IPS DF 6.9 (cell line): ENCODE data around the gene TMEM86B.
"Not testable (repeated sequence)": the region's sequence is repeated elsewhere in the genome, so short reads cannot be mapped to it uniquely, and the experiment has no call there.

Experiments
- DNase-seq: peaks from one replicate; pipeline ENCODE4 v3.0.0-alpha.2; 2013; ENCODE audit warnings: low read depth, low spot score
- H3K27ac ChIP-seq: one replicate; pipeline ENCODE4 v1.5.1; 2013; ENCODE audit warnings: low read length, control low read depth
- H3K27me3 ChIP-seq: 2 replicates; pipeline ENCODE4 v1.6.1; 2013; ENCODE audit warnings: mild to moderate bottlenecking, low read length; ENCODE audit not compliant: control insufficient read depth, insufficient read depth
- H3K36me3 ChIP-seq: 2 replicates; pipeline ENCODE4 v1.6.1; 2013; ENCODE audit warnings: low read length; ENCODE audit not compliant: control insufficient read depth, insufficient read depth
- H3K4me1 ChIP-seq: 2 replicates; pipeline ENCODE4 v1.6.1; 2013; ENCODE audit warnings: low read length; ENCODE audit not compliant: control insufficient read depth, insufficient read depth
- H3K4me3 ChIP-seq: 2 replicates; pipeline ENCODE4 v1.5.1; 2013; ENCODE audit warnings: mild to moderate bottlenecking, low read length
- H3K9me3 ChIP-seq: 2 replicates; pipeline ENCODE4 v1.6.1; 2013; ENCODE audit warnings: low read length, inconsistent platforms; ENCODE audit not compliant: control insufficient read depth, insufficient read depth
- WGBS: extraction: QIAGEN DNeasy Blood & Tissue Kit; methylation state at CpG from one replicate; pipeline ENCODE4 v1.1.7; 2013; ENCODE audit warnings: mixed read lengths, missing lambda C conversion rate; ENCODE audit not compliant: insufficient read length, insufficient coverage; 5-methylcytosine and 5-hydroxymethylcytosine counted together

TMEM86B gene

DNA sequence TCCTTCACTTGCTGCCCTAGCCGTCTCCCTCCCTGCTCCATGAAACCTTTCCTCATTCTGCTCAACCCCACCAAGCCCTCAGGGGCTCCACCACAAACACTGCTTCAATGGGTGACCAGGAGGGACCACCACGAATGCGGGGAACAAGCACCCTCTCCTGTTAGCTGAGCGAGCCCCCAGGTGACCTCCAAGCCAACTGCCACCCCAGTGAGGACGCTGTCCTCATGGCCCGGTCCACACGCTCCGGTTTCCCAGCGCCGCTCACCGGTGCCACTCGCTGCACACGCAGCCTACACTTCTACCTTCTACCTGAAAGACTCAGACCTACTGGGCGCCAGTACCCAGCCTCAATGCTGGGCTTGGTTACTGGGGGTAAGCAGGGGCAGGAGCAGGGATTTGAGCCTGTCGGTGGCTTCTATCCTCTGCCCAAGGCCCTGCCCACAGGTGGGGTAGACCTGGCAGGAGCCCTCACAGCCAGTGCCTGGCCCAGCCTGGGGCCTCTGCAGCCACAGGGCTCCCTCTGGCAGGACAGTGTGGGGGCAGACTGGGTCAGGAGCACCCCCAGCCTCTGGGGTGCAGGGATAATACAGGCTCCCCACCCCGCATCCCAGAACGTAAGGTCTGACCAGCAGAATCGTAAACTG lies 704 bp upstream of the TMEM86B start:
- WGBS = no CpG with 5 or more reads among the region's 18 CpGs
- Histone ChIP-seq H3K4me1 (no peaks in the 10 kb centered on the region), H3K9me3 (no peaks in the 10 kb centered on the region), H3K36me3 (peaks cover 15% of the 10 kb centered on the region), H3K4me3 (no peak overlapping the region), H3K27me3 (no peaks in the 10 kb centered on the region), H3K27ac (no peak overlapping the region)
- no peak for DNase-seq

DNA sequence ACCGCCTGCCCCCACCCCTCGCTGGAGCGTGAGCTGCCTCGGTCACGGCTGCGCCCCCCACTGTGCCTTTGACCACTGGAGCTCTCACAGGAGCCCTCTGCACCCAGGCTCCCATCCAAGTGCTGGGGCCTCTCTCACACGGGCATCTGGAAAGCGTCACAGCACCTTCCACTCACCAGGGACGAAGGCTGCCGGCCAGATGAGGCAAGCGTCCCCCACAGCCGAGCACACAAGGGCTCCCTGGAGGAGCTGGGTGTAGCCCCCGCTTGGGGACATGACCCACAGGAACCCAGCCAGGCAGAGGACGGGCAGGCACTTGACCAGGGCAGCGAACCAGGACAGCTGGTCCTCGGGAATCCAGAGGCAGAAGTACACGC lies 560 bp downstream of the TMEM86B start:
- Histone ChIP-seq H3K4me1 (no peaks in the 10 kb centered on the region), H3K27ac (no peak overlapping the region), H3K27me3 (no peaks in the 10 kb centered on the region), H3K36me3 (peaks cover 15% of the 10 kb centered on the region), H3K4me3 (no peak overlapping the region), H3K9me3 (no peaks in the 10 kb centered on the region)
- DNase-seq = no peak
- WGBS = no CpG with 5 or more reads among the region's 17 CpGs

DNA sequence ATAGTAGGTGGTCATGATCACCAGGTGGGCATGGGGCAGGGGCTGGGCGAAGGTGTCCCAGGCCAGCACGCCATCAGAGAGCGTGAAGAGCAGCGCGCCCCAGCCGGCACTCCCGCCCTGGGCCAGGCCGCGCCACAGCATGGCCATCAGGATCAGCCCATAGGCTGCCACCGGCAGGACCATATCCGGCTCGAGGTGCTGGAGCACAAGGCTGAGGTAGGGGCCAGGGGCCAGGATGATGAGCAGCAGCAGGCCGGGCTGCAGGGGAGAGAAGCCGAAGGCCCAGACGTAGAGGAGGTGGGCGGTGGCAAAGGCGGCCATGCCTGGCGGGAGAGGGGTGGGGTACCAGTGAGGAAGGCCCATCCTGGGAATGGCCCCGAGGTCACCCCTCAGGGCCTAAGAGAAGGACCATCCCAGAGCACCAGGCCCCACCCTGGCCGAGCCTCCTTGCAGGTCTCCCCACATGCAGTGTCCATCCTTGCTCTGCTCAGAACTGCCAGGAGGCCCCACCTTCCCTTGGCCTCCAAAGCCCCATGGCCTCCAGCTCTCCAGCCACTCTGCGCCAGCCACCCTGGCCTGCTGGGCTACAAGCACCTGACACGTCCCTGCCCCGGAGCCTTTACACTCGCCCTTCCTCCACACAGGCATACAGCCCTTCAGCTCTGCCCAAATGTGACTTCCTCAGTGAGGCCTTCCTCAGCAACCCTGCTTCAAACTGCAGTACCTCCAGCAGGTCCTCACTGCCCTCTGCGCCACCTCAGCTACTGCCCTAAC lies 1.1 kb downstream of the TMEM86B start:
- Histone ChIP-seq H3K4me3 (no peak overlapping the region), H3K27me3 (no peaks in the 10 kb centered on the region), H3K4me1 (no peaks in the 10 kb centered on the region), H3K9me3 (no peaks in the 10 kb centered on the region), H3K36me3 (peaks cover 14% of the 10 kb centered on the region), H3K27ac (no peak overlapping the region)
- no peak for DNase-seq
- WGBS = no CpG with 5 or more reads among the region's 25 CpGs

DNA sequence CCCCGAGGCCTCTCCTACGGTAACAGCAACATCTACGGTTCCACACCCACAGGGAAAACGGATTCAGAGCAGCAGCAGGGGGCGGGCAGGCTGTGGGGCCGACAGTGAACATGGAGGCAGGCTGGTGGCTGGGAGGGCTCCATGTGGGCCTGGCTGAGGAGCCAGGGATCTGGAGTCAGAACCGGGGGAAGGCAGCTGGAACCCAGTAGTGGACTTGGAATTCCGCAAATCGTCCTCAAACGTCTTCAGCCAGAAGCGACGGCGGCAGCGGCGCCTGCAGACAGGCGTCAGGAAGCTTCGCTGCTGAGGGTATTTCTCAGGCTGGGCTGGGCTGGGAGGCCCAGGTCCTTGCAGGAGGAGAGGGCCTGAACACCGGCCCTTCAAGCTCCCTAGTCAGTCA lies 1.8 kb downstream of the TMEM86B start:
- H3K36me3 ChIP-seq = peaks cover 8% of the 10 kb centered on the region
- no peaks in the 10 kb centered on the region for H3K4me1 ChIP-seq

DNA sequence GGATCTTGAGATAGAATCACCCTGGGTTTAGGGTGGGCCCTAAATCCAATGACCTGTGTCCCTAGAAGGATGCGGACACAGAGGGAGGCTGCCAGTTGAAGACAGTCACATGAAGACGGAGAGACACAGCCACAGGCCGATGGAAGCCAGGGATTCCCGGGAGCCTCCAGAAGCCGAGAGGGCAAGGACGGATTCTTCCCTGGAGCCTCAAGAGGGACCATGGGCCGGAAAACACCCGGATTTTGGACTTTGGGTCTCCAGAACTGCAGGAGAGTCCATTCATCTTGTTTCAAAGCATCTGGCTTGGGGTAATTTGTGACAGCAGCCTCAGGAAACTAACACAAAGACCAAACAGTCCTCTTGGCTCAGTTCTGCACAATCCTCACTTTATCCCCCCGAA lies 2.3 kb downstream of the TMEM86B start:
- H3K27ac ChIP-seq = no peak overlapping the region
- H3K36me3 ChIP-seq = peaks cover 7% of the 10 kb centered on the region
- WGBS = no CpG with 5 or more reads among the region's 9 CpGs
- no peak overlapping the region for H3K4me3 ChIP-seq
- no peaks in the 10 kb centered on the region for H3K9me3 ChIP-seq
- DNase-seq = no peak
- no peaks in the 10 kb centered on the region for H3K27me3 ChIP-seq
- no peaks in the 10 kb centered on the region for H3K4me1 ChIP-seq

More for the DNA sequence above, 1.8 kb downstream of the TMEM86B start:
- no CpG with 5 or more reads among the region's 18 CpGs for WGBS
- DNase-seq = no peak
- H3K4me3 ChIP-seq = no peak overlapping the region
- no peaks in the 10 kb centered on the region for H3K27me3 ChIP-seq
- no peak overlapping the region for H3K27ac ChIP-seq
- H3K9me3 ChIP-seq = no peaks in the 10 kb centered on the region

DNA sequence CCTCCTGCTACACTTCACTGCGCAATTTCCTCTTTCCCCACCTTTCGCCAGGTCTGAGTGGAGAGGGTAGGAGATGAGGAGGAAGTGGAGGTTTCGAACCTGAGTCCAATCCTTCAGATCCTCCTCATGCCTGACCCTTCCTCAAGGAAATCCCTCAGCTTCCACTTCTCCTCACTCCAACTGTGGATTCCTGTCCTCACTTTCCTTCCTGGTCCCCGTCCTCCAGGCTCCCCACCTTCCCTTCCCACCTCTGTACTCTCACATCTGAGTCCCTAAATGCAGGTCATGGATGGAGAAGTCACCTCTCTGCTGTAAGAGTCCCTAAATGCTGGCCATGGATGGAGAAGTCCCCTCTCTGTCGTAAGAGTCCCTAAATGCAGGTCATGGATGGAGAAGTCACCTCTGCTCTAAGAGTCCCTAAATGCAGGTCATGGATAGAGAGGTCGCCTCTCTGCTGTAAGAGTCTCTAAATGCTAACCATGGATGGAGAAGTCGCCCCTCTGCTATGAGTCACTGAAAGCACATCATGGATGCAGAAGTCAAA lies 3.1 kb downstream of the TMEM86B start:
- Histone ChIP-seq H3K4me3 (no peak overlapping the region), H3K36me3 (peaks cover 4% of the 10 kb centered on the region; the same call in 1 of the 2 replicates), H3K9me3 (no peaks in the 10 kb centered on the region), H3K27ac (no peak overlapping the region), H3K4me1 (no peaks in the 10 kb centered on the region), H3K27me3 (no peaks in the 10 kb centered on the region)
- no peak for DNase-seq
- WGBS = no CpG with 5 or more reads among the region's 7 CpGs

DNA sequence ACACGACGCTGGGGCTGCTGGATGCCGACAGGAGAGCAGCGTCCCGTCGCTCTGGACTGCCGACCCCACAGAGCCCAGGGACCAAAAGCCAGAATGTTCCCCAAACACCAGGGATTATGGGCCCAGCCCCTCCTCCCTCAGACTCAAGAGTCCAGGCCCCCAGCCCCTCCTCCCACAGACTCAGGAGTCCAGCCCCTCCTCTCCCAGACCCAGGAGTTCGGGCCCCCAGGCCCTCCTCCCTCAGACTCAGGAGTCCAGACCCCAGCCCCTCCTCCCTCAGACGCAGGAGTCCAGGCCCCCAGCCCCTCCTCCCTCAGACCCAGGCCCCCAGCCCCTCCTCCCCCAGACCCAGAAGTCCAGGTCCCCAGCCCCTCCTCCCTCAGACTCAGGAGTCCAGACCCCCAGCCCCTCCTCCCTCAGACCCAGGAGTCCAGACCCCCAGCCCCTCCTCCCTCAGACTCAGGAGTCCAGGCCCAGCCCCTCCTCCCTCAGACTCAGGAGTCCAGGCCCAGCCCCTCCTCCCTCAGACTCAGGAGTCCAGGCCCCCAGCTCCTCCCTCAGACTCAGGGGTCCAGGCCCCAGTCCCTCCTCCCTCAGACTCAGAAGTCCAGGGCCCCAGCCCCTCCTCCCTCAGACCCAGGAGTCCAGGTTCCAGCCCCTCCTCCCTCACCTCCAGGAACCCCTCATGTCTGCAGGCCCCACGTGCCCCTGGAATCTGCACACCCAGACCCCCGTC lies 3.7 kb downstream of the TMEM86B start:
- not testable (repeated sequence) for DNase-seq, H3K36me3 ChIP-seq, H3K9me3 ChIP-seq, H3K4me1 ChIP-seq, H3K4me3 ChIP-seq, H3K27ac ChIP-seq, H3K27me3 ChIP-seq
- WGBS = no CpG with 5 or more reads among the region's 11 CpGs

DNA sequence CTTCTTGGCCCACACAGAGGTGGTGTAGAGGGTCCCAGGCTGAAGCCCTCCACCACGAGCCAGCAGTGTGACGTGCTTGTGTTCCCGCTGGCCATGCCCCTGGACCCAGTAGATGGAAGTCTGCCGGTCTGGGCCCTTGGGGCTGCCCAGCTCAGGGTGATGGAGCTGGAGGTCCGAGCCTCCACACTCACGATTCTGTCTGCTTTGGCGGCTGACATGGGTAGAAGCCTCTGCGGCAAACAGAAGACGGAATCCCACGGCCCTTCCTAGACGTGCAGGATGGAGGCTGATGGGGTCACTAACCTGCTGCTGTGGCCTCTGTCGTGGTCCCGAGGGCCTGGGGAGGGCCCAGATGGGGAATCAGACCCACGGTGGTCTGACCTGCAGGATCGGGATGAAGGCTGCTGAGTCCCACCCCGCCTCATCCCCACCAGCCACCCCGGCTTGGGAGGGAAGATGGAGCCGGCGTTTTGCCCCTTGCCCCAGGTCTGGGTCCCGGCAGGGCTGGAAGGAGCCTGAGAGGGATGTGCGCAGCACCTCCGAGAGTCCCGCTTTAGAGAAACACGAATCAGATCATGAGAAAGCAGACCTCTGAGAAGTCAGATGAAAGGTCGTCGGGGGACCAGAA lies 4.4 kb downstream of the TMEM86B start:
- H3K27me3 ChIP-seq = no peaks in the 10 kb centered on the region
- no peak overlapping the region for H3K4me3 ChIP-seq
- no CpG with 5 or more reads among the region's 26 CpGs for WGBS
- H3K27ac ChIP-seq = no peak overlapping the region
- H3K4me1 ChIP-seq = no peaks in the 10 kb centered on the region
- no peaks in the 10 kb centered on the region for H3K9me3 ChIP-seq
- no peak for DNase-seq
- peaks cover 4% of the 10 kb centered on the region; the same call in 1 of the 2 replicates for H3K36me3 ChIP-seq

DNA sequence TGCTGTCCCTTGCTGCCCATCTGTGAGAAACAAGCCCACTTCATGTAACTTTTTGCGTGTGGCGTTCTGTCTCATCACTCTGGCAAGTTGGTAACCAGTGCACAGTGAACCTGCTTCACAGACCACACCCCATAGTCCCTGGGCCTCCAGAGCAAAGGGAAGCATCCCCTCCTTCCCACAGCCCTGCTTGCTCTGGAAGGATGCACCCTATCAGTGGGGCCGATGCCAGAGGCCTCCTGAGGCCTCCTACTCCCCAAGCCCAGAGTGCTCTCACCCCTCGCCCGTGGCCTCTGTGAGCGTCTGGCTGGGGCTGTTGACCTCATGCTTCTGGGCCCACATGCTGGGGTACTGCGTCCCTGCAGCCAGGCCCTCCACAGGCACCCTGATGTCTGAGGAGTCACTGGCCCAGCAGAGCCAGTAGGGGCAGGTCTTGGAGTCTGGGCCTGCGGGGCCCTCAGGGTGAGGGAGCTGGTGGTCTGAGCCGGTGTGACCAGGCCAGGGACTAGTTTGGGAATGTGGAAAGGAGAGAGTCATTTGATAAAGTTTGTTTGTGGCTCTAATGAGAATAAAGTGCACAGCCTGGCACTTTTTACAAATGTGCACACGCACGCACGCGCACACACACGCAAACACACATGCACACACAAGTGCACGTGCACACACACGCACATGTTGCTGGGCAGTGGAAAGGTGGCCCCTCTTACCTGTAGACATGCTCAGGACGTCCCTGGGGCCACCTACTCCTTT lies 5.1 kb downstream of the TMEM86B start:
- no peak for DNase-seq
- H3K9me3 ChIP-seq = no peaks in the 10 kb centered on the region
- no peak overlapping the region for H3K27ac ChIP-seq
- 0 out of 2 replicates have a peak, but pooled peaks cover 4% of the 10 kb centered on the region for H3K36me3 ChIP-seq
- no peaks in the 10 kb centered on the region for H3K4me1 ChIP-seq
- H3K4me3 ChIP-seq = no peak overlapping the region
- no peaks in the 10 kb centered on the region for H3K27me3 ChIP-seq
- no CpG with 5 or more reads among the region's 17 CpGs for WGBS
